Mesendoderm (in vitro differentiated cells): Measurements from ENCODE around the gene RAPGEF6.

ENCODE experiments used
- DNase-seq: peaks from one replicate; pipeline ENCODE4 v3.0.0; 2013
- H2AK5ac ChIP-seq: 2 replicates; pipeline ENCODE4 v1.6.1; 2013; ENCODE audit warnings: low read length, inconsistent platforms
- H2BK120ac ChIP-seq: 2 replicates; pipeline ENCODE4 v1.6.1; 2013; ENCODE audit warnings: low read depth, mild to moderate bottlenecking, low read length, moderate library complexity, mixed read lengths
- H2BK15ac ChIP-seq: replicated peaks from 2 replicates; pipeline ENCODE4 v1.6.1; 2013; ENCODE audit warnings: low read depth, mild to moderate bottlenecking, moderate library complexity
- H2BK5ac ChIP-seq: 2 replicates; pipeline ENCODE4 v1.6.1; 2013; ENCODE audit warnings: low read length, inconsistent platforms
- H3K18ac ChIP-seq: 2 replicates; pipeline ENCODE4 v1.6.1; 2013; ENCODE audit warnings: mild to moderate bottlenecking, low read length, mixed read lengths
- H3K23ac ChIP-seq: one replicate; pipeline ENCODE4 v1.6.1; 2013; ENCODE audit warnings: low read length
- H3K27ac ChIP-seq: 2 replicates; pipeline ENCODE4 v1.5.1; 2013; ENCODE audit warnings: low read depth, mild to moderate bottlenecking, inconsistent platforms, low read length, moderate library complexity
- H3K27me3 ChIP-seq: 2 replicates; pipeline ENCODE4 v1.6.1; 2013; ENCODE audit warnings: low read length, control low read depth, mild to moderate bottlenecking, inconsistent platforms; ENCODE audit not compliant: insufficient read depth, poor library complexity
- H3K36me3 ChIP-seq: 2 replicates; pipeline ENCODE4 v1.6.1; 2013; ENCODE audit warnings: low read length, inconsistent platforms; ENCODE audit not compliant: control insufficient read depth, insufficient read depth
- H3K4ac ChIP-seq: one replicate; pipeline ENCODE4 v1.6.1; 2013; ENCODE audit warnings: low read depth, mild to moderate bottlenecking, low read length, moderate library complexity
- H3K4me1 ChIP-seq: 2 replicates; pipeline ENCODE4 v1.6.1; 2013; ENCODE audit warnings: low read depth, low read length, inconsistent platforms; ENCODE audit not compliant: control insufficient read depth
- H3K4me2 ChIP-seq: 2 replicates; pipeline ENCODE4 v1.6.1; 2013; ENCODE audit warnings: low read length
- H3K4me3 ChIP-seq: 2 replicates; pipeline ENCODE4 v1.5.1; 2013; ENCODE audit warnings: mild to moderate bottlenecking, low read length
- H3K56ac ChIP-seq: one replicate; pipeline ENCODE4 v1.6.1; 2013; ENCODE audit warnings: low read length
- H3K79me1 ChIP-seq: 2 replicates; pipeline ENCODE4 v1.6.1; 2013; ENCODE audit warnings: low read length, inconsistent platforms
- H3K79me2 ChIP-seq: 2 replicates; pipeline ENCODE4 v1.6.1; 2013; ENCODE audit warnings: mild to moderate bottlenecking, low read length; ENCODE audit not compliant: control insufficient read depth, insufficient read depth
- H3K9ac ChIP-seq: 2 replicates; pipeline ENCODE4 v1.6.1; 2013; ENCODE audit warnings: low read length, inconsistent platforms
- H4K5ac ChIP-seq: one replicate; pipeline ENCODE4 v1.6.1; 2013; ENCODE audit warnings: low read length
- H4K8ac ChIP-seq: one replicate; pipeline ENCODE4 v1.6.1; 2013; ENCODE audit warnings: low read depth, mild to moderate bottlenecking, control low read depth, low read length, moderate library complexity
- WGBS: extraction: QIAGEN DNeasy Blood & Tissue Kit; methylation state at CpG from one replicate; pipeline ENCODE4 v1.1.7; 2013; ENCODE audit warnings: low lambda C conversion rate, missing lambda C conversion rate; ENCODE audit not compliant: insufficient coverage; ENCODE audit errors: extremely low coverage; 5-methylcytosine and 5-hydroxymethylcytosine counted together

Gene RAPGEF6

DNA sequence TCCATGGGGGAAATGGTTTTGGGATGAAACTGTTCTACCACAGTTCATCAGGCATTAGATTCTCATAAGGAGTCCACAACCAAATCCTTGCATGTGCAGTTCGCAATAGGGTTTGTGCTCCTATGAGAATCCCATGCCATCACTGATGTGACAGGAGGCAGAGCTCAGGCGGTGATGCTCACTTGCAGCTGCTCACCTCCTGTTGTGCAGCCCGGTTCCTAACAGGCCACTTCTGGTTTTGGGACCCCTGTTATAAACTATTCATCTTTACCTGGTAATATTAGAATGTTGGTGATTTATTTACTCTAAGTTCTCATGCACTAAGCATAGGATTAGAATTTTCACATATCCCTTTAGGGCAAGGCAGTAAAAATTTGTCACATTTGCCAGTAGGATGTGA, 248.9 kb downstream of the RAPGEF6 start:
- Histone ChIP-seq H2BK15ac (no peak overlapping the region), H3K56ac (no peak overlapping the region), H4K8ac (no peak overlapping the region), H3K4me2 (no peak overlapping the region), H3K27me3 (no peaks in the 10 kb centered on the region), H3K4me1 (no peaks in the 10 kb centered on the region), H3K18ac (no peak overlapping the region), H3K9ac (no peak overlapping the region), H4K5ac (no peak overlapping the region), H3K4ac (no peak overlapping the region), H2AK5ac (no peak overlapping the region), H2BK5ac (no peak overlapping the region), H3K36me3 (no peaks in the 10 kb centered on the region), H2BK120ac (no peak overlapping the region), H3K23ac (no peak overlapping the region), H3K79me2 (no peaks in the 10 kb centered on the region), H3K27ac (no peak overlapping the region), H3K4me3 (no peak overlapping the region), H3K79me1 (no peaks in the 10 kb centered on the region)
- DNase-seq, result no peak
- WGBS, result no CpG with 5 or more reads among the region's 3 CpGs

DNA sequence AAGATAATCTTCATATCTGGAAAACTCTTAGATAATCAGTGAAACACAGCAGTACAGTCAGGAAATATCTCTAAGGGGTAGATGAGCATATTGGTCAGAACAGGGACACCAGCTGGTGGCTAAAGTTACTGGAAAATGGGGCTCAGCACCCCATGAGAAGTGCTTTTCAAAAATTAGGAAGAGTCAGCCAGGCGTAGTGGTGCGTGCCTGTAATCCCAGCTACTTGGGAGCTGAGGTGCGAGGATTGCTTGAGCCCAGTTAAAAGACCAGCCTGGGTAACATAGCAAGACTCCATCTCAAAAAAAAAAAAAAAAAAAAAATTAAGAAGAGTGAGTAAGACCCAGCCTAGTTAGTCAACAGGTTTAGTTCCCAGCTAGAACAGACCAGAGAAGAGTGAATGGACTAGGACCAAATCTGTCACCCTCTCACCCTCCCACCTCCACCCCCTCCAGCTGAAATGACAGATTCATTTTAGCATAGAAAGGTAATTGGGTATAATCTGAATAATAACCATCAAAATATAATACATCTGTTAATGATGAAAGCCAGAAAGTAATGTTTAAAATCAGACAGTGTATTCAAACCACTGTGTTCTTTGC, 250.3 kb downstream of the RAPGEF6 start:
- no peak overlapping the region for H4K5ac ChIP-seq
- no CpG with 5 or more reads among the region's 3 CpGs for WGBS
- H3K27me3 ChIP-seq, result no peaks in the 10 kb centered on the region
- no peak overlapping the region for H2BK120ac ChIP-seq
- no peak overlapping the region for H3K27ac ChIP-seq
- no peak overlapping the region for H3K4me2 ChIP-seq
- no peak overlapping the region for H3K4ac ChIP-seq
- H3K4me3 ChIP-seq, result no peak overlapping the region
- peak; percentile 18 for DNase-seq
- no peak overlapping the region for H3K9ac ChIP-seq
- no peak overlapping the region for H2BK15ac ChIP-seq
- H3K23ac ChIP-seq, result no peak overlapping the region
- no peaks in the 10 kb centered on the region for H3K79me2 ChIP-seq
- H4K8ac ChIP-seq, result no peak overlapping the region
- H3K18ac ChIP-seq, result no peak overlapping the region
- no peaks in the 10 kb centered on the region for H3K36me3 ChIP-seq
- no peaks in the 10 kb centered on the region for H3K4me1 ChIP-seq
- H3K79me1 ChIP-seq, result no peaks in the 10 kb centered on the region
- no peak overlapping the region for H3K56ac ChIP-seq
- no peak overlapping the region for H2AK5ac ChIP-seq
- no peak overlapping the region for H2BK5ac ChIP-seq

DNA sequence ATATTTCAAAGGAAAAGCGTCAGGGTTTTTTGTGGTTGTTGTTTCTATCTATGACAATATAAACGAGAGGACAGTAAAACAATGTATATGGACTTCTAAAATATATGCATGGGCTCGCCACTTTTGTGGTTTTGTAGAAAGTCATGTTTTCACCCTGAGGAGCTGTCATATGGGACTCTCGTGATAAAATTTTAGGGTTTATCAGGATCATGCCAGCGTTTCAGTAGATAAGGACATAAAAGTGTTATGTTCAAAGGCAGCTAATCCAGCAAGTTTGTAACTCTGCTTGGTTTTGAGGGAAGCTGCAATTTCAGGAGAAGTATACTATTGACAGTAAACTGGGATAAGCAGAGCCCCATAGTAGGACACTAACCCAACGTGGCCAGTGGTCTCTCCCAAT, 250.9 kb downstream of the RAPGEF6 start:
- Histone ChIP-seq H3K36me3 (no peaks in the 10 kb centered on the region), H3K4me3 (no peak overlapping the region), H3K27ac (no peak overlapping the region), H2AK5ac (no peak overlapping the region), H3K9ac (no peak overlapping the region), H3K27me3 (no peaks in the 10 kb centered on the region), H3K4me1 (no peaks in the 10 kb centered on the region), H3K4me2 (no peak overlapping the region), H2BK5ac (no peak overlapping the region), H2BK15ac (no peak overlapping the region), H3K79me1 (no peaks in the 10 kb centered on the region), H3K79me2 (no peaks in the 10 kb centered on the region), H3K56ac (no peak overlapping the region), H3K4ac (no peak overlapping the region), H3K23ac (no peak overlapping the region), H4K5ac (no peak overlapping the region), H3K18ac (no peak overlapping the region), H4K8ac (no peak overlapping the region), H2BK120ac (no peak overlapping the region)
- no CpG with 5 or more reads among the region's 6 CpGs for WGBS
- peak; percentile 33 for DNase-seq

GRCh38 chr5:131382407-131383395, 252.3 kb downstream of the RAPGEF6 start:
- Histone ChIP-seq H3K4ac (no peak overlapping the region), H3K27ac (no peak overlapping the region), H3K27me3 (no peaks in the 10 kb centered on the region), H4K5ac (no peak overlapping the region), H3K4me1 (no peaks in the 10 kb centered on the region), H3K36me3 (no peaks in the 10 kb centered on the region), H3K4me3 (no peak overlapping the region), H4K8ac (no peak overlapping the region), H3K23ac (no peak overlapping the region), H3K79me2 (no peaks in the 10 kb centered on the region), H3K79me1 (no peaks in the 10 kb centered on the region), H2BK5ac (no peak overlapping the region), H3K56ac (no peak overlapping the region), H3K4me2 (no peak overlapping the region), H2BK120ac (no peak overlapping the region), H3K9ac (no peak overlapping the region), H2AK5ac (no peak overlapping the region), H2BK15ac (no peak overlapping the region), H3K18ac (no peak overlapping the region)
- WGBS, result no CpG with 5 or more reads among the region's 3 CpGs
- peak; percentile 95 for DNase-seq

DNA sequence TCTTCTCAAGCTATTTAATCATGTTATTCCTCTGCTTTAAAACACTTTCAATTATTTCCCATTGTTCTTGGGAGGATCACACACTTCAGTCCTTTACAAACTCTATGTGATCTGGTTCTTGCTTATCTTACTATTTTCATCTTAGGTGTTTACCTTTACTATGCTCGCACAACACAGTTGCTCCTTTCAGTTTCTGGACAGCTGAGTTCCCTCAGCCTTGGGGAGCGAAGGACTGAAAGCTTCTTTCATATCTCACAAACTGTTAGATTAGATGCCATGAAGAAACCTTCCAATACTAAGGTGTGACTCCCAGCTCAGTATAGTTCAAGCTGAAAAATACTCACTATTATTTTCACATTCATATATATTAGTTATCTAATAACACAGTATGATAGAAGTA, 253.3 kb downstream of the RAPGEF6 start:
- no peak overlapping the region for H3K4me3 ChIP-seq
- WGBS, result no CpG with 5 or more reads among the region's 2 CpGs
- no peak overlapping the region for H4K5ac ChIP-seq
- H3K56ac ChIP-seq, result no peak overlapping the region
- no peak overlapping the region for H3K9ac ChIP-seq
- no peaks in the 10 kb centered on the region for H3K79me1 ChIP-seq
- no peaks in the 10 kb centered on the region for H3K4me1 ChIP-seq
- no peak overlapping the region for H3K23ac ChIP-seq
- H4K8ac ChIP-seq, result no peak overlapping the region
- H2BK120ac ChIP-seq, result no peak overlapping the region
- H3K27ac ChIP-seq, result no peak overlapping the region
- no peaks in the 10 kb centered on the region for H3K36me3 ChIP-seq
- no peak for DNase-seq
- H3K4me2 ChIP-seq, result no peak overlapping the region
- H3K27me3 ChIP-seq, result no peaks in the 10 kb centered on the region
- no peak overlapping the region for H2BK15ac ChIP-seq
- no peak overlapping the region for H2AK5ac ChIP-seq
- no peak overlapping the region for H2BK5ac ChIP-seq
- H3K4ac ChIP-seq, result no peak overlapping the region
- no peak overlapping the region for H3K18ac ChIP-seq
- no peaks in the 10 kb centered on the region for H3K79me2 ChIP-seq
